ENCODE data around the gene RBM12.
"Not testable (repeated sequence)": the region's sequence is repeated elsewhere in the genome, so short reads cannot be mapped to it uniquely, and the experiment has no call there.

The RBM12 gene, protein sequence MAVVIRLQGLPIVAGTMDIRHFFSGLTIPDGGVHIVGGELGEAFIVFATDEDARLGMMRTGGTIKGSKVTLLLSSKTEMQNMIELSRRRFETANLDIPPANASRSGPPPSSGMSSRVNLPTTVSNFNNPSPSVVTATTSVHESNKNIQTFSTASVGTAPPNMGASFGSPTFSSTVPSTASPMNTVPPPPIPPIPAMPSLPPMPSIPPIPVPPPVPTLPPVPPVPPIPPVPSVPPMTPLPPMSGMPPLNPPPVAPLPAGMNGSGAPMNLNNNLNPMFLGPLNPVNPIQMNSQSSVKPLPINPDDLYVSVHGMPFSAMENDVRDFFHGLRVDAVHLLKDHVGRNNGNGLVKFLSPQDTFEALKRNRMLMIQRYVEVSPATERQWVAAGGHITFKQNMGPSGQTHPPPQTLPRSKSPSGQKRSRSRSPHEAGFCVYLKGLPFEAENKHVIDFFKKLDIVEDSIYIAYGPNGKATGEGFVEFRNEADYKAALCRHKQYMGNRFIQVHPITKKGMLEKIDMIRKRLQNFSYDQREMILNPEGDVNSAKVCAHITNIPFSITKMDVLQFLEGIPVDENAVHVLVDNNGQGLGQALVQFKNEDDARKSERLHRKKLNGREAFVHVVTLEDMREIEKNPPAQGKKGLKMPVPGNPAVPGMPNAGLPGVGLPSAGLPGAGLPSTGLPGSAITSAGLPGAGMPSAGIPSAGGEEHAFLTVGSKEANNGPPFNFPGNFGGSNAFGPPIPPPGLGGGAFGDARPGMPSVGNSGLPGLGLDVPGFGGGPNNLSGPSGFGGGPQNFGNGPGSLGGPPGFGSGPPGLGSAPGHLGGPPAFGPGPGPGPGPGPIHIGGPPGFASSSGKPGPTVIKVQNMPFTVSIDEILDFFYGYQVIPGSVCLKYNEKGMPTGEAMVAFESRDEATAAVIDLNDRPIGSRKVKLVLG

DNA sequence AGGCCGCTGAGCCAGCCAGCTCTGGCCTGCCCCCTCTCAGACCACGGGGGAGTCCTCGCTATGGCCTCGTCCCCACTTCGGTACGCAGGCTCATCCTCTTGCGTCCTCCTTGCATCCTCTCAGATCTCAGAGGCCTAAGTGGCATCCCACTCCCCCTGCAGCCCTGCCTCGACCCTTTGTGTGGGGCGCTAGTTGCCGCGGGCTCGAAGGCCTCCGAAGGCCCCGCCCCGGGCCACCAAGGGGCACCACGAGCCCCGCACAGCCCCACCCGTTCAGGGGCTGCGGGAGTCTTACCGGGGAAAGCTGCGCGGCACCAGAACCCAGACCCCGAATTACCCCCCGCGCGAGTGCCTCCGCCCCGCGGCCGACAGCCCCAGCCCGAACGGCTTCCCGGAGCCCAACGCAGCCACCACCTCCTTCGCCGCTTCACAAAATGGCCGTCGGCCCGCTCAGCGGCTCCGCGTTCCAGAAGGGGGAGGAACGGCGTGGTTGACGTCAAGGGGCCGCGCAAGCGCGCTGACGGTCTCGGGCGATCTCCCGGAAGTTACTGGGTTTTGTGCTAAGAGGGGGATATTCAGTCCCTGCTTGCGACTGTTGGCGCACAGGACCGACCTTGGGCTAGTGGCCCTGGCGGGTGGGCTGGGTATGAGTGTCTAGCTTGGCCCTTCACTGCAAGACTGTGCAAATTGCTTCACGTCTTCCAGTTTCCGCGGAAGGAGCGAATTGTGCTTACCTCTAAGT, at the start of gene RBM12, which contains the start of gene CPNE1:
Gene RBM12 (minus strand): TSS at position 435 of the 741 bp plus-strand sequence. CDS start 9,578 bp downstream, outside the sequence.
Gene CPNE1 (minus strand): TSS at position 435 of the 741 bp plus-strand sequence. CDS start 31,977 bp downstream, outside the sequence.
- peak; percentile 96 for DNase-seq (ENCODE audit: low spot score)

DNA sequence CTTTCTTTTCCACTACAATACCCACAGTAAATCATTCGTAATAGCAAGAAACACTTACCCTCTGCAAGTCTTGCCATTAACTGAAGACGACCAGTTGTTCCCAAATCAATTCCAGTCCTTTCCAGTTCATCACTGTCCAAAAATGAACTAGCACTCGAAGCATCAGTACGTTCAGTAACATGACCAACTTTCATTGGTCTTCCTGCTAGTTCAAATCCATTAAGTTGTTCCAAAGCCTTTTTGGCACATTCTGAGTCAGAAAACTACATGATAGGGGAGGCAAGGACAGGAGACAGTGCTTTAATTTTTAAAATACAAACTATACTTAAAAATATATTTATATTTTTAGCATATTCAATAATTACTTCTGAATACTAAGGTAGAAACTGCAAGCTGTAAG, 49.4 kb upstream of the RBM12 start:
- DNase-seq (ENCODE audit: low spot score): no peak

DNA sequence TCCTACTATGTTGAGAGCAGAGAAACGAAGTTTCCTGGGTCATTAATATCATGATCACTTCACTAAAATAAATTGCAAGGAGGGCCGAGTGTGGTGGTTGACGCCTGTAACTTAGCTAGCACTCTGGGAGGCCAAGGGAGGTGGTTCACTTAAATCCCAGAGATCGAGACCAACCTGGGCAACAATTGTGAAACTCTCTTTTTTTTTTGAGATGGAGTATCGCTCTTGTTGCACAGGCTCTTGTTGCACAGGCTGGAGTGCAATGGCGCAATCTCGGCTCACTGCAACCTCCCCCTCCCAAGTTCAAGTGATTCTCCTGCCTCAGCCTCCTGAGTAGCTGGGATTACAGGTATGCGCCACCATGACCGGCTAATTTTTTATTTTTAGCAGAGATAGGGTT, 48.4 kb upstream of the RBM12 start:
- not testable (repeated sequence) for DNase-seq (ENCODE audit: low spot score)

DNA sequence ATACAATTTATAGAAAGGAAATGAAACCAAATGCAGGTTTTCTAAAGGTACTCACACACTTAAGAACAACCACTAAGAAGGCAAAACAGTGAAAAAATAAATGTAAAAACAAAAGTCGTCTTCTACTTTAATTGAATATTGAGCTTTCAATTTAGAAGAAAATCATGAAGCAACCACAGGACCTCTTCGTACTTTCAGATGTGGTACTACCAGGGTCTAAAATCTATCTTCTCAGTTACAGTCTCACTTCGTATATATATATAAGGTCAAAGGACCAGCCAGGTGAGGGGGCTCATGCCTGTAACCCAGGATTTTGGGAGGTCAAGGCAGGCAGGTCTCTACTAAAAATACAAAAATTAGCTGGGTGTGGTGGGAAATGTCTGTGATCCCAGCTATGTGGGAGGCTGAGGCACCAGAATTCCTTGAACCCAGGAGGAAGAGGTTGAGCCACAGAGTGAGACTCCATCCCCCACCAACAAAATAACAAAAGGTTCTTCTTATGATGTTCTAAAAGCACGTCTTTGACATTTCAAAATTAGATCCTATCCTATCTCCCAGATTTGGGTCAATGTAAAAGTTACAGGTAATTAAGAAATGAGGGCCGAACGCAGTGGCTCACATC, 47.0 kb upstream of the RBM12 start:
- DNase-seq (ENCODE audit: low spot score): no peak

DNA sequence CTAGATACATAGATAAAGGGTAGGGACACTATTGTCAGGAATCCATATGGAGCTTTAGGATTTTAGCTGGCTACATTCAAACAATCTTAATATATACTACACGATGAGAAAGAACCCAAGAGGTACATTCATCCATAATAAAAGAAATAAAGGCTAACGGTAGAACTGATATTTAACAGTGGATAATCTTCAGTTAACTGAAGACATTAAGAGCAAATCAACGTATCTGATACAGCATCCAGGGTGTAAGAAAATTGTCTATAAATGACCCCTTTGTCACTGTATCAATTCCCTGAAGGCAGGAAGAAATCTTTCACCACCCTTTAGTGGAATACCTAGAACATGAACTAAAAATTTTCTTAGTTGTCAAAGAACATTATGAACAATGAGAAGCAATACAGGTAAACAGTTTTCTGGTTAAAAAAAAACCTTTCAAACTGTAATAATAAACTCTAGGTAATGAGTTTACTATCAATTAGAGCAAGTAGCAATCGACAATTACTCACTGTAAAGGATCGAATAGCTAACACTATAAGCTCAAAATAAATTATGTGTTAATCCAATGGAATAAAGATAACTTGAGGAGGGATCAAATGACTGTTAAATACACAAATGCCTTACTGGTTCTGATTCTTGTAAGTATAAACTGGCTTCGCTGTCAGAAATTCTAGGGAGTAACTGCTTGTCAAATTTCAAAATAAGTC, 46.3 kb upstream of the RBM12 start:
- DNase-seq (ENCODE audit: low spot score): no peak

DNA sequence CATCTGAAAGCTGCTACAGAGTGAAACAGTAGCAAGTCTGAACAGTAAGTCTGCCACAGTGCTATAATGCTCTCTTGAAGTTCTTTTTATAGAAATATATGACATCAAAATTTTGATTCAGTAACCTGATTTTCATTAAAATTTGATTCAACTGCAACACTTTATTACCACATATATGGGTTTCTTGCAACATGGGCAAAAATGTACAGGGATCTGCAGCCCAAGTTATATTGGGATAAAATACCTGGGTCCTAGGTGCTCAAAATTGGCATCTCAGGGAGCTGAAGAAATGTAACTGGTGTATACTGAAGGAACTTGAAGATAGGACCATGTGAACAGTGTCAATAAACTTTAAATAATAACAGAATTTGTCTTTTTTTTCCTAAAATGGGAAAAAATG, 45.3 kb upstream of the RBM12 start:
- no peak for DNase-seq (ENCODE audit: low spot score)

DNA sequence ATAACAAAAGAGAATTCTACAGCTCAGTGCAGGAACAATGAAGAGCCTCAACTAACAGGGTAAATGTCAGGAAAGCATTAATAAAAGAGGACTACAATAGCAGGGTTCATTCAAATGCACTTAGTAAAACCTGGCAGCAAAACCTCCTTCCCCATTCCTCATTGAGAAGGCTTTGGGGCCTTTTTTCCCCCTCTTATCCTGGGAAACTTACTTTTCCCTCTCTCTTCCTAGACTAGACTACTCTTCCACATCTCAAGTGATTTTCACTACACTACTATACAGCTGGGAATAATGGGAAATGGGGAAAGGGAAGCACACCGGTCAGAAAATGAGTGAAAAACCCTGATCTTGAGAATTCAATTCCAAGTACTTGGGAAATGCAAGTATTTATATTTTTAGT, 44.6 kb upstream of the RBM12 start:
- no peak for DNase-seq (ENCODE audit: low spot score)

DNA sequence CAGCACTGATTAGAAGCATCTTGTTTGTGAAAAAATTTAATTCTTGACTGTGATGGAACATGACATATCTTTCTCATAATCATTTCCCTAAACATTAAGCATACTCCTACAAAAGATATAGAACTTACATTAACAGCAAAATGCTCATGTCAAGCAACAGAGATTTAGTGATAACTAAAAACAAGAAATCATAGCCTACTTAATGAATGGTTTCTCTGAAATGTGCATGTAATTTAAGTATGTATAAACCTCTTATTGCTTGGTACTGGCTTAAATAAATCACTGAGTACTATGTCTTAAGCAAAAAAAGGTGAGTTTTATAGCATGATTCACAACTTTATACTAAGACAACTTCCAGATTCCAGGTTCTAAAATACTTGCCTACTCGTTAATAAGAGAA, 43.8 kb upstream of the RBM12 start:
- DNase-seq (ENCODE audit: low spot score): no peak

DNA sequence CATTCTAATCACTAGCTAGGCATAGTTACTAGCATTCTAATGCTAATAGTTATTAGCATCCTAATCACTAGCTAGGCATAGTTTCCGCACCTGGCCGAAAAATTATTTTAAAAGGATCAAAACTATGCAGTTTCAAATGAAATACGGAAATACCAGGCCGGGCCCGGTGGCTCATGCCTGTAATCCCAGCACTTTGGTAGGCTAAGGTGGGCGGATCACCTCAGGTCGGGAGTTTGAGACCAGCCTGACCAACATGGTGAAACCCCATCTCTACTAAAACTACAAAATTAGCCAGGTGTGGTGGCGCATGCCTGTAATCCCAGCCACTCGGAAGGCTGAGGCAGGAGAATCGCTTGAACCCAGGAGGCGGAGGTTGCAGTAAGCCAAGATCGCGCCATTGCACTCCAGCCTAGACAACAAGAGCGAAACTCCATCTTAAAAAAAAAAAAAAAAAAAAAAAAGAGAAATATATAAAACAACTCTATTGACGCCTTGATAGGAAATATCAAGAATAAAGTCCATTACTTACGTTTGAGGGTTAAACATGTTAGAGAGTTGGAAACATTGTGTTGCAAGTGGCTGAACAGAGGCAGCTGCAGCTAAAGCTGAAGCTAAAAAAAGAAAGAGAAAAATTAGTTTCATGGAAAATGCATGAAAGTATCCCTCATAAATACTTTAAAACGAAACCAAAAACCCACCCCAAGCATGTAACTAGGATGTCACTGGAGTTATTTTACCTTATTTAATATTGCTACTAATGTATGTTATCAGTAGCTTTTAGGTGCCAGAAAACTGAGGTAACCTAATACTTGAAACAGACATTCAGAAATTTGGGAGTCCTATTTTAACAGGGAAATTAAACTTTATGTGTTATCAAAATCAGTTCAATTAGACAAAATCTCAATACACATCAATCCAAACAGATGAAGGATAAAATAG, 42.2 kb upstream of the RBM12 start:
- DNase-seq (ENCODE audit: low spot score): not testable (repeated sequence)

DNA sequence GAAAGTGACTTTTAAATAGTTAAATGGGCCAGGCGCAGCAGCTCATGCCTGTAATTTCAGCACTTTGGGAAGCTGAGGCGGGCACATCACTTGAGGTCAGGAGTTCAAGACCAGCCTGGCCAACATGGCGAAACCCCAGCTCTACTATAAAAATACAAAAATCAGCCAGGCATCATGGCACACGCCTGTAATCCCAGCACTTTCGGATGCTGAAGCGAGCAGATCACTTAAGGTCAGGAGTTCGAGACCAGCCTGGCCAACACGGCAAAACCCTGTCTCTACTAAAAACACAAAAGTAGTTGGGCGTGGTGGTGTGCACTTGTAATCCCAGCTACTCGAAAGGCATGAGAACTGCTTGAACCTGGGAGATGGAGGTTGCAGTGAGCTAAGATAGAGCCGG, 41.2 kb upstream of the RBM12 start:
- DNase-seq (ENCODE audit: low spot score): not testable (repeated sequence)

DNA sequence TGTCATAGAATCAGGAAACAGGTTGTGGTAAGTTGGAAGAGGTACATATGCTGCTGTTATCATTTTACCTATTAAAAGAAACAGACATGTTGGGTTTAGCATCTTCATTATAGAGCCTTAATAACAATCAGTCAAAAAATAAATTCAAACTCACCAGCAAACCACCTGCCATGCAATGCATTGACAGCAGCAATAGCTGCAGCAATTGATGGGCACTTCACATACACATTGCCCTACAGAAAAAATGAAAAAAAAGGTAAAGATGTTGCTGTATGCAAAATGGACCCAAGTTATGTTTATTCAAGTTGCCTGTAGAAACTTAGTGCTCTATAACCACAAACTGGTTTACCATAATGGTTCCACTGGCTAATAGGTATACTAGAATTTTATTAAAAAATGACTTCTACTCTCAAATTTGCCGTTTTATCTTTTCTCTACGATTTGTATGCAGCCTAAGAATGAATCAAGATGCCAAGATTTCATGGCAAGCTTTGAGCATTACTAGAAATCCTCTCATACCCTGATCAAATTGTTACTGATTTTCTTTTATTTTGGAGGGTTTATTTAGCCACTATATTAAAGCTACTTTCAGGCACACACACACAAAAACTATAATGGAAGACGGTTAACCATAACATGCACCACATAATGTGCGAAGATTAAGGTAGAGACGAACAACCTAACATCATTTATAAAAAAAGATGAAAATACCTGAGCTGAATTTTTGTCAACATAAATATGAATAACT, 40.0 kb upstream of the RBM12 start:
- no peak for DNase-seq (ENCODE audit: low spot score)

DNA sequence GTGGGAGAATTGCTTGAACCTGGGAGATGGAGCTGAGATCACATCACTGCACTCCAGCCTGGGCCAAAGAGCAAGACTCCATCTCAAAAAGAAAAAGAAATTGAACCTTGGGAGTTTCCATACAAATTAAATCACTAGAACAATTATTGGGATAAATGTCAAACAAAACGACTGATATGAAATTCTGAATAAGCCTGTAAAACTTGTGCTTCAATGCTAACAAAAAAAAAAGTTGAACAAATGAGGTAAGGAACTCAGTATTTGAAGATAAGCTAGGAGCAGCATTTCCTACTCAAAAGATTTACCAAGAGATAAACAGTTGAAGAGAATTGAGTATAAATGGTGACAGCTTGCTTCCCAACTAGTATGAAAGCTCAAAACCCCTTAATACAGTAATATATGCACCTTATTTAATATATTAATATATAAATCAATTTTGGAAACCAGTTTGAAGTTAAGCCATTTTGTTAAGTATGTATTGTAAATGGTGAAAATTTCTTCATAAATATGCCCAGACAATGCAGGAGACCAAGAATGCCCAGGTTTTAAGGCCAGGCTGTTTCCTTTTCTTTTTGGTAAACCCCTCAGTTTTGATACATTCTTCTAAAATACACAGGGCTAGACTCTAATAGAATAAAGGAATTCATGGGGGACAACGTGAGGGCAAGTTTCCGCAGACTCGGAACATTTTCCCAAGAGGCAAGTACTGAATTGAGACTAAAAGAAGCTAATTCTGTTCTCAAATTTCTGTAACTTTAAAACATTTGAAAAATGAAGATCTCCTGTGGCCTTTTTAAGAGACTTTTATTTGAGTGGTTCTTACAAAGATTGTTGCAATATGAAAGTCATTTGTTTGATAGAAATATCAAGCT, 38.4 kb upstream of the RBM12 start:
- DNase-seq (ENCODE audit: low spot score): no peak

DNA sequence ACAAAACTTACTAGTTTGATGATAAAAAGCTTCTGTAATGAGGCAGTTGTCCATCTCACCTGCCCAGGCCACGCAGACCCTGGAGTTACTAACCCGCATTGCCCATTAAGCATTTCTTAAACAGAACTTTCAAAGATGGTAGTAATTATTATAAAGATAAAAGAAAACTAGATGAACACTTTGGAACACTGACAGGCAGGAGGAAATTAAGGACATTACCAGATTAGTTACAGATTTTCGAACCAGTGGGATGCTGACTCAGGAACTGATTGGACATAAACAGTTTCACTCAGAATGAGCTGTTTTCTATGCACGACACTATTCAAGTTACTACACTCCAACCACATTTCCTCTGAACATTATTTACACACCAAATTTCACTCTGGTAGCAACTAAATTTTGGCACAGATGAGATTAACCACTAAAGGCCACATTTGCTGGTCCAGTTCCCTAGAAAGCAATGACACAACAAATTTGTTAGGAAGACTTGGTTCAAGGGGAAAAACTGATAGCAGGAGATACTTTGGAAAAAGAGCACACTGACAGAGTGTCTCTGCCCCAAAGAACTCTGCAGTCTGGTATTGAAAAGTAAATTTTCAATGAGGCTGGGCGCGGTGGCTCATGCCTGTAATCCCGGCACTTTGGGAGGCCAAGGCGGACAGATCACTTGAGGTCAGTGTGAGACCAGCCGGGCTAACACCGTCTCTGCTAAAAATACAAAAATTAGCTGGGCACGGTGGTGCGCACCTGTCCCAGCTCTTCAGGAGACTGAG, 37.5 kb upstream of the RBM12 start:
- DNase-seq (ENCODE audit: low spot score): no peak

DNA sequence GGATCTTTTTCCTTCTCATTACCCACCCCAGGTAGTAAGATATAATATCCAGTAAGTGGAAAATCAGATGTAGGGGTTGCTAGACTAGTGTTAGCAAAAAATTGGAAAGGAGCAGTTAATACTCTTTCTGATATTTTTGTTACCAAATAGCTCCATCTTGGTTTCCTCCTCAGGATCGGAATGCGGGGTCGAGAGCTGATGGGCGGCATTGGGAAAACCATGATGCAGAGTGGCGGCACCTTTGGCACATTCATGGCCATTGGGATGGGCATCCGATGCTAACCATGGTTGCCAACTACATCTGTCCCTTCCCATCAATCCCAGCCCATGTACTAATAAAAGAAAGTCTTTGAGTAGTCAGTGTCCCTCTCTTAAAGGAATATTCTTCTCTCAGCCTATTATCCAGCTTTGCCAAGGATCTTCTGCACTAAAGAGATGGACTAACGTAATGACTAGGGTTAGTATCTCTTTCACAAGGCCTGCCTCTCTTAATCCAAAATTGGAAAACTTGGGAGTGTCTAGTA, 36.0 kb upstream of the RBM12 start:
- no peak for DNase-seq (ENCODE audit: low spot score)

DNA sequence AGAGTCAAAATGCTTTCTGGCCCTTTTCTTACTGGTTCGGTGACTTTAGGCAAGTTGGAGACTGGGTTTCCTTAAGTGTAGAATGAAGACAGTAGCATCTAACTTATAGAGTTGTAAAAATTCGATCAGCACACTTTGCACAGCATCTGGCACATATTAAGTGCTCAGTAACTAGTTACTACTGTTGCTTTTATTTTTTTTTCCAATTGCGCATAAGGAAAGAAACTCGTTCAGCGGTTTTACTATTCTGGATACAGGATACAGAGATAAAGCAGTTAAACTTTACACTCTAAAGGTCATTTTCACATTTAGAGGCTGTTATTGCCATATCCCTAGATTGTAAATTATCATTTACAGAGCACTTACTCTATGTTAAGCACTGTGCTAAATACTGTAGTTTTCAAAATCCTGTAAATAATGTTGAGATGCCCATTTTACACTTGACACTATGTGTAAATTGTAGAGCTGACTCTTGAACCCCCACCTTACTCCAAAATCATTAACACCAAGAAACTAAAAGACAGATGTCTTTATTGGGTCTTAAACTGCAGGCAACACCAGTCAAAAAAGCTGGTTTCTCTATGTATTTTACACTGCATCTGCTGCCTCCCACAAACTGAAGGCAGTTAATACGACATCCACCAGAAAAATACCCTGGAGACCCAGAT, 35.4 kb upstream of the RBM12 start:
- DNase-seq (ENCODE audit: low spot score): no peak

DNA sequence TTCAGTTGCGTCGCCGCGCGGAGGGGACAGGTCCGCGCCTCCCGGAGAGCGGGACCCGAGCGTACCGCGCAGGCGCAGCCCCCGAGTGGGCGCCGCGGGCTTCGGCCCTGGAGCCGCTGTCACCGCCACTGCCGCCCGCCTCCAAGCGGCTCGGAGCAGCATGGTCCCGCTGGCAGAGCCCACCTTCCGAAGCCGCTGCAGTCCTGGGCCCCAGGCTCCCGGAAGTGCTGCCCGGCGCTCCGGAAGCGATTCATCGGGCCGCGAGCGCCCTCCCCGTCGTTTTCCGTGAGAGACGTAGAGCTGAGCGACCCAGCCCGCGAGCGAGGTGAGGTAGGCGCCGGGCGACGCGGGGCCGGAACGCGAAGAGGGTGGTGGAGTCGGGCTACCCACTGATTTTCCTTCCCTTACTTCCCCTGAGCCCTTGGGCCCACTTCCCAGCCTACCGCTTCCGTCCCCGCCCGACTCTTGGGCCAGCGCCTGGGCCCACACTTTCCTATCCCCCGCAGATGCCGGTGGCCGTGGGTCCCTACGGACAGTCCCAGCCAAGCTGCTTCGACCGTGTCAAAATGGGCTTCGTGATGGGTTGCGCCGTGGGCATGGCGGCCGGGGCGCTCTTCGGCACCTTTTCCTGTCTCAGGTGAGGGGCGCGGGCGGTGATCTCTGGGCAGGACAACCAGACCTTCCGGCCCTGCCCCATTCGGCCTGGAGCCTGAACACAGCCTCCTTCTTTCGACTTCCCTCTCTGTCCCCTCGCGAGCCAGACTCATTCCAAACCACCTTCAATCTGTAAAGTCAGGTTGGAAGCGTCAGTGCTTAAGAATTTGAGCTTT, 34.6 kb upstream of the RBM12 start, which contains the start of the genes NFS1 and ROMO1:
Gene NFS1 (minus strand): TSS at position 226 of the 830 bp plus-strand sequence. CDS start 64 bp downstream, at position 162.
Gene ROMO1 (plus strand): TSS at position 279 of the 830 bp plus-strand sequence. CDS start 228 bp downstream, at position 507.
- peak; percentile 87 for DNase-seq (ENCODE audit: low spot score)

Measured in LoVo (cell line).